Right forelimb (tissue), 1 donor: ENCODE data around the gene DPY19L2.

Experiments used
- DNase-seq: peaks from one replicate; pipeline ENCODE4 v3.0.0-alpha.2; 2018

The DPY19L2 gene

DNA sequence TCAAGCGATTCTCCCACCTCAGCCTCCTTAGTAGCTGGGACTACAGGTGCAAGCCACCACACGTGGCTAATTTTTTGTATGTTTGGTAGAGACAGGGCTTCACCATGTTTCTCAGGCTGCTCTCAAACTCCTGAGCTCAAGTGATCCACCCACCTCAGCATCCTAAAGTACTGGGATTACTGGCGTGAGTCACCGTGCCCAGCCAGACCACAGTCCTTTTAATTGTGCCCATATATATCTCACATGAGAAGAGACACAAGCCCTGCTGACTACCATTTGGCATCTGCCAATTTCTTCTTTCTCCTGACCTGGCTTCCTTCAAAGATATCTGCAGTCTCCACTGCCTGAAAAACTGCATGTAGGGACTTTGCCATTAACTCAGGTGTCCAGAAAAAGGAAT, 142.5 kb downstream of the DPY19L2 start:
- no peak for DNase-seq

GRCh38 chr12:63521706-63522105, 146.6 kb downstream of the DPY19L2 start:
- DNase-seq: no peak
